ENCODE measurements around the gene PTPN23.

GRCh38 chr3:47380026-47380600 lies 708 bp upstream of the PTPN23 start:
- TF ChIP-seq, protein P1, sequence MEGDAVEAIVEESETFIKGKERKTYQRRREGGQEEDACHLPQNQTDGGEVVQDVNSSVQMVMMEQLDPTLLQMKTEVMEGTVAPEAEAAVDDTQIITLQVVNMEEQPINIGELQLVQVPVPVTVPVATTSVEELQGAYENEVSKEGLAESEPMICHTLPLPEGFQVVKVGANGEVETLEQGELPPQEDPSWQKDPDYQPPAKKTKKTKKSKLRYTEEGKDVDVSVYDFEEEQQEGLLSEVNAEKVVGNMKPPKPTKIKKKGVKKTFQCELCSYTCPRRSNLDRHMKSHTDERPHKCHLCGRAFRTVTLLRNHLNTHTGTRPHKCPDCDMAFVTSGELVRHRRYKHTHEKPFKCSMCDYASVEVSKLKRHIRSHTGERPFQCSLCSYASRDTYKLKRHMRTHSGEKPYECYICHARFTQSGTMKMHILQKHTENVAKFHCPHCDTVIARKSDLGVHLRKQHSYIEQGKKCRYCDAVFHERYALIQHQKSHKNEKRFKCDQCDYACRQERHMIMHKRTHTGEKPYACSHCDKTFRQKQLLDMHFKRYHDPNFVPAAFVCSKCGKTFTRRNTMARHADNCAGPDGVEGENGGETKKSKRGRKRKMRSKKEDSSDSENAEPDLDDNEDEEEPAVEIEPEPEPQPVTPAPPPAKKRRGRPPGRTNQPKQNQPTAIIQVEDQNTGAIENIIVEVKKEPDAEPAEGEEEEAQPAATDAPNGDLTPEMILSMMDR (conservative IDR thresholded peaks at IDR 0.05; ENCODE audit: low read length): no peak
- TF ChIP-seq EZH2phosphoT487 (IDR thresholded peaks at IDR 0.05; ENCODE audit: borderline replicate concordance): no peak
